GM12878 (cell line): ENCODE results near the gene RAPGEF3. TPM values are rescaled to one million over a fixed set of nuclear protein-coding genes. Genes with fewer than 3 reads are reported as not detected.

Source experiments
- ATAC-seq: fragments of 200-7000 bp; cut with Tn5 transposase; 3 replicates; pipeline ENCODE4 v1.9.1; 2020; ENCODE audit warnings: mild to moderate bottlenecking, moderate library complexity
- BruUV-seq: library from RNA; stranded (reverse); fragments of 400-500 nt; replicated peaks from 2 replicates; lab custom pipeline; 2021; lab: Mats Ljungman, UMichigan
- CTCF ChIA-PET: fragments of 300-600 bp; sonication (Branson Sonifier 250); formaldehyde crosslinking; extraction: SDS; loops from one replicate; lab custom pipeline; 2021; ENCODE audit warnings: inconsistent platforms; lab: Yijun Ruan, JAX
- POLR2A ChIA-PET: fragments of 350-600 bp; formaldehyde crosslinking; extraction: SDS; loops from one replicate; lab custom pipeline; 2021; ENCODE audit warnings: inconsistent platforms; lab: Charles Lee
- RAD21 ChIA-PET: fragments of 300-600 bp; sonication (Branson Sonifier 250); formaldehyde crosslinking; loops from one replicate; lab custom pipeline; 2023; ENCODE audit warnings: antibody characterized with exemption; ENCODE audit not compliant: unreplicated experiment; lab: Charles Lee
- SMC1A ChIA-PET: fragments of 300-600 bp; sonication (Branson Sonifier 250); formaldehyde crosslinking; loops from one replicate; lab custom pipeline; 2023; ENCODE audit not compliant: unreplicated experiment, uncharacterized antibody; lab: Charles Lee
- DNase-seq: peaks from one replicate; pipeline ENCODE4 v3.0.0-alpha.2; 2011; ENCODE audit warnings: low read depth, low spot score
- FAIRE-seq: peaks from 3 replicates; lab custom pipeline; 2011; peaks lifted over from hg19 to GRCh38; lab: Jason Lieb, UNC
- H2AFZ ChIP-seq: 2 replicates; pipeline ENCODE4 v1.6.0; 2011; ENCODE audit warnings: low read depth, low read length, control low read depth; ENCODE audit not compliant: control insufficient read depth
- H3K27ac ChIP-seq: 2 replicates; pipeline ENCODE4 v1.5.1; 2011; ENCODE audit warnings: control low read depth; ENCODE audit not compliant: control insufficient read depth, insufficient read depth
- H3K27me3 ChIP-seq, 2 experiments: replicated peaks in 1 of 2; 2 replicates each; pipeline versions ENCODE4 v1.6.0 to v1.6.1; 2011; ENCODE audit warnings: low read length in 1 of 2; ENCODE audit not compliant: control insufficient read depth in 2 of 2, insufficient read depth in 2 of 2
- H3K36me3 ChIP-seq, 2 experiments: 2 replicates each; pipeline ENCODE4 v1.5.1; 2011; ENCODE audit warnings: low read length in 1 of 2; ENCODE audit not compliant: control insufficient read depth in 2 of 2, insufficient read depth in 2 of 2
- H3K4me1 ChIP-seq: 2 replicates; pipeline ENCODE4 v1.6.1; 2011; ENCODE audit warnings: mild to moderate bottlenecking, low read length, moderate library complexity, mixed read lengths; ENCODE audit not compliant: control insufficient read depth, insufficient read depth
- H3K4me2 ChIP-seq: 2 replicates; pipeline ENCODE4 v1.6.0; 2011; ENCODE audit warnings: control low read depth; ENCODE audit not compliant: control insufficient read depth, insufficient read depth
- H3K4me3 ChIP-seq: fragments of 200-600 bp; sonication (generic); 2 replicates; pipeline ENCODE4 v1.5.1; 2016
- H3K79me2 ChIP-seq: 2 replicates; pipeline ENCODE4 v1.6.0; 2011; ENCODE audit warnings: low read length; ENCODE audit not compliant: control insufficient read depth, insufficient read depth
- H3K9ac ChIP-seq: 2 replicates; pipeline ENCODE4 v1.8.0; 2011; ENCODE audit warnings: low read length, control low read depth, mixed read lengths; ENCODE audit not compliant: control insufficient read depth, insufficient read depth
- H3K9me3 ChIP-seq: replicated peaks from 3 replicates; pipeline ENCODE4 v1.5.1; 2011; ENCODE audit warnings: mild to moderate bottlenecking, low read length; ENCODE audit not compliant: control insufficient read depth, insufficient read depth
- H4K20me1 ChIP-seq: 2 replicates; pipeline ENCODE4 v1.6.0; 2011; ENCODE audit not compliant: control insufficient read depth, insufficient read depth
- NBN ChIP-seq: fragments of 450-650 bp; IDR thresholded peaks from 2 replicates; pipeline ENCODE4 v1.6.1; 2016
- POLR2A ChIP-seq: IDR thresholded peaks from 2 replicates; pipeline ENCODE4 v1.6.1; 2011; ENCODE audit warnings: low read depth, mild to moderate bottlenecking, low read length
- WGBS: methylation state at CpG from one replicate; pipeline ENCODE4 v1.1.6; 2016; ENCODE audit warnings: low lambda C conversion rate; ENCODE audit not compliant: insufficient replicate concordance, insufficient coverage; ENCODE audit errors: missing lambda C conversion rate; 5-methylcytosine and 5-hydroxymethylcytosine counted together
- in situ Hi-C: fragments of 300-500 bp; cut with MboI; formaldehyde crosslinking; loops from 9 replicates; pipeline ENCODE4 v1.14.3; 2018; ENCODE audit warnings: mixed read lengths
- intact Hi-C: fragments of 100-400 bp; cut with micrococcal nuclease; formaldehyde crosslinking; loops from one replicate; pipeline ENCODE4 v1.14.2; 2022; ENCODE audit not compliant: unreplicated experiment
- polyA plus RNA-seq, 11 experiments: library from polyadenylated mRNA; depleted of rRNA in 4 of 11; unstranded in 6 of 11; stranded (reverse) in 5 of 11; fragments of >200 nt; fragmentation: Nextera tagmentation in 4 of 11; fragmentation: Illumina TruSeq in 1 of 11; extraction: Ambion mirVana in 4 of 11; extraction: Trizol in 1 of 11; gene quantifications; 1 replicate in 1 of 11; 2 replicates in 10 of 11; pipeline versions ENCODE4 v1.2.1 to v1.2.3, GENCODE V29; 2011 to 2016; ENCODE audit warnings: inconsistent platforms in 2 of 11, missing spikeins in 2 of 11, low read depth in 1 of 11
- total RNA-seq, 4 experiments: library from RNA; depleted of rRNA in 3 of 4; stranded (reverse); fragments of >200 nt in 3 of 4; fragmentation: Illumina TruSeq in 1 of 4; extraction: Trizol in 1 of 4; gene quantifications; 2 replicates each; pipeline versions ENCODE4 v1.2.1 to v1.2.3, GENCODE V29; 2013 to 2021
- TF ChIP-seq, protein P1 (sequence below): fragments of 450-650 bp; IDR thresholded peaks from 2 replicates; pipeline ENCODE4 v1.6.1; 2017; ENCODE audit warnings: mild to moderate bottlenecking

RAPGEF3 gene
- total and polyA plus RNA-seq, 10 of the 15 experiments (the other 5 are each of a cell fraction or from before 2014, with no cell fraction given), result 0.02 to 0.92 (median 0.31) TPM; not detected in 2

DNA sequence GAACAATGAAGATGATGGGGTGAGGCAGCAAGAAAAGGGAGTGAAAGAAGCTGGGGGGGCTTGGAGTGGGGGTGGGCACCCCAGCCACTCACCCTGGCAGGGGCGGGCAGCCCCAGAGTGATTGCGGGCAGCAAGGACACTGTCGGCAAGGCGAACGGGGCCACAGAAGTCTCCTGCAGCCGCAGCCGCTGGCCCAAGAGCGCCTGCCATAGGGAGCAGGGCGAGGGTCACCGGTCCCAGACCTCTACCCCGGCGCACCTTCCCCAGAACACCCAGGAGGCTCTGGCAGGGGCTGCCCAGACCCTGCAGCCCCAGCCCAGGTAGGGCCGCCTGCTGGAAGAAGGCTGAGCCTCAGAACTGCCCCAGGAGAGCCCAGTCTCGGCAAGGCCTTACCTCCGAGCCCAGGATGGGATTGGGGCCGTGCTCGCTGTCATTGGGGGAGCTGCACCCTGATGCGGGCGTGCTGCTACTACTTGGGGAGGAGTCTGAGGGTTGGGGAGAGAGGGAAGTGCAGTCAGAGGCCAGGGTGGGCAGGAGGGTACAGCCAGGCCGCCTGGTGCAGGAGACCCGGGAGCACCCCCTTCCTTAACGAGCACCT lies 37.2 kb upstream of the RAPGEF3 start:
- CTCF ChIA-PET, result interaction anchor here (1.5 to 7.9 kb wide), 2 partner anchors 39 to 51 kb away, joined by 3 to 215 read pairs; no protein-coding TSS in a partner anchor
- RAD21 ChIA-PET, result interaction anchor here (0.6 to 7.5 kb wide), 2 partner anchors 23 to 42 kb away, joined by 3 to 166 read pairs; no protein-coding TSS in a partner anchor
- H3K9ac ChIP-seq, result no peak overlapping the region
- intact Hi-C loops, result no loop called here
- peaks cover 0 to 3% of the 10 kb centered on the region in 2 experiments; a peak in 2 of 4 replicates for H3K36me3 ChIP-seq
- H4K20me1 ChIP-seq, result no peaks in the 10 kb centered on the region
- FAIRE-seq, result no peak
- 84% methylated on average over 19 of the region's 22 CpGs for WGBS
- no peaks in the 10 kb centered on the region; a peak in 1 of 4 replicates for H3K27me3 ChIP-seq
- SMC1A ChIA-PET, result interaction anchor here (4.0 kb wide), 1 partner anchor 42 kb away, joined by 43 read pairs; no protein-coding TSS in a partner anchor
- POLR2A ChIA-PET, result no interaction called here
- in situ Hi-C loops, result no loop called here
- DNase-seq, result no peak
- no peak for ATAC-seq
- no peak overlapping the region for H2AFZ ChIP-seq
- H3K27ac ChIP-seq, result no peak overlapping the region
- no TSS peak for BruUV-seq
- no peak overlapping the region for H3K4me2 ChIP-seq
- H3K9me3 ChIP-seq, result no peaks in the 10 kb centered on the region
- H3K4me3 ChIP-seq, result no peak overlapping the region
- H3K79me2 ChIP-seq, result no peaks in the 10 kb centered on the region
- no peaks in the 10 kb centered on the region for H3K4me1 ChIP-seq
- TF ChIP-seq POLR2A, result 0 out of 2 replicates have a peak, but pooled peaks have one; percentile 24
- TF ChIP-seq, protein P1, sequence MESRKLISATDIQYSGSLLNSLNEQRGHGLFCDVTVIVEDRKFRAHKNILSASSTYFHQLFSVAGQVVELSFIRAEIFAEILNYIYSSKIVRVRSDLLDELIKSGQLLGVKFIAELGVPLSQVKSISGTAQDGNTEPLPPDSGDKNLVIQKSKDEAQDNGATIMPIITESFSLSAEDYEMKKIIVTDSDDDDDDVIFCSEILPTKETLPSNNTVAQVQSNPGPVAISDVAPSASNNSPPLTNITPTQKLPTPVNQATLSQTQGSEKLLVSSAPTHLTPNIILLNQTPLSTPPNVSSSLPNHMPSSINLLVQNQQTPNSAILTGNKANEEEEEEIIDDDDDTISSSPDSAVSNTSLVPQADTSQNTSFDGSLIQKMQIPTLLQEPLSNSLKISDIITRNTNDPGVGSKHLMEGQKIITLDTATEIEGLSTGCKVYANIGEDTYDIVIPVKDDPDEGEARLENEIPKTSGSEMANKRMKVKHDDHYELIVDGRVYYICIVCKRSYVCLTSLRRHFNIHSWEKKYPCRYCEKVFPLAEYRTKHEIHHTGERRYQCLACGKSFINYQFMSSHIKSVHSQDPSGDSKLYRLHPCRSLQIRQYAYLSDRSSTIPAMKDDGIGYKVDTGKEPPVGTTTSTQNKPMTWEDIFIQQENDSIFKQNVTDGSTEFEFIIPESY, result no peak
- TF ChIP-seq NBN, result no peak
